Glomerular visceral epithelial cell (primary cell): ENCODE data around the gene KLHDC10.
"Not testable (repeated sequence)": the region's sequence is repeated elsewhere in the genome, so short reads cannot be mapped to it uniquely, and the experiment has no call there.

Source experiments
- DNase-seq: peaks from one replicate; pipeline ENCODE4 v3.0.0-alpha.2; 2016; ENCODE audit errors: extremely low spot score

KLHDC10 gene

DNA sequence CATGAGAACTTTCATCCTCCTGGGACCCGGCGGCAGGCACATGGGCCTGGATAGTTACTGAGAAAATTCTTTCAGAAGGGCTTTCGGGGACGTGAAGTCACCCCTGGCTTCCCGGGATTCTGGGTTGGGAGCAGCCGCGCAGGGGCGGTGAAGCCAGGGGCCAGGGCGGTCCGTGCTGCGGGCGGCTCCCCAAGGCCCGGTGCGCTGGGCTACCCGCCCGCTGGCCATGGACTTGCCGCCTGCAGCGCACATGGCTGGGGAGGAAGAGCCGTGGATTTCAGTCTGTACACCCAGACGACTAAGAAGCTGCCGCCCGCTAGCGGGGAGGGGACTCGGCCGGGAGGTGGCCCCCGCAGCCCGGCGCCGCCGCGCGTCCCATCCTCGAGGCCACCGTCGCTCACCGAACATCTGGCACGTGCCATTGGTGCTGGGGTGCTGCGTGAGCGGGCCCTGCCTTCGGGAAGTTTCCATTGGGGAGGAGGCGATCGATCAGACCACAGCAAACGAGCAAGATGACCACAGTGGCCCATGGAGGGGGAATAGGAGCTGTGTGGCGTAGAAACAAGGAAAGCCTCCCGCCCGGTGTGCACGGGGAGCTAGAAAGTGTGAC, 70.3 kb downstream of the KLHDC10 start:
- DNase-seq, result no peak

GRCh38 chr7:130141161-130141883, 71.0 kb downstream of the KLHDC10 start:
- no peak for DNase-seq

- DNase-seq, result no peak
Observed at GRCh38 chr7:130141884-130142653, 71.7 kb downstream of the KLHDC10 start.

- DNase-seq, result peak; percentile 66
Observed at GRCh38 chr7:130142654-130143333, 72.5 kb downstream of the KLHDC10 start.

- DNase-seq, result no peak
Observed at GRCh38 chr7:130143334-130143732, 73.0 kb downstream of the KLHDC10 start.

GRCh38 chr7:130143986-130144311, 73.6 kb downstream of the KLHDC10 start:
- no peak for DNase-seq

GRCh38 chr7:130144312-130145171, 74.2 kb downstream of the KLHDC10 start:
- peak; percentile 83 for DNase-seq

DNA sequence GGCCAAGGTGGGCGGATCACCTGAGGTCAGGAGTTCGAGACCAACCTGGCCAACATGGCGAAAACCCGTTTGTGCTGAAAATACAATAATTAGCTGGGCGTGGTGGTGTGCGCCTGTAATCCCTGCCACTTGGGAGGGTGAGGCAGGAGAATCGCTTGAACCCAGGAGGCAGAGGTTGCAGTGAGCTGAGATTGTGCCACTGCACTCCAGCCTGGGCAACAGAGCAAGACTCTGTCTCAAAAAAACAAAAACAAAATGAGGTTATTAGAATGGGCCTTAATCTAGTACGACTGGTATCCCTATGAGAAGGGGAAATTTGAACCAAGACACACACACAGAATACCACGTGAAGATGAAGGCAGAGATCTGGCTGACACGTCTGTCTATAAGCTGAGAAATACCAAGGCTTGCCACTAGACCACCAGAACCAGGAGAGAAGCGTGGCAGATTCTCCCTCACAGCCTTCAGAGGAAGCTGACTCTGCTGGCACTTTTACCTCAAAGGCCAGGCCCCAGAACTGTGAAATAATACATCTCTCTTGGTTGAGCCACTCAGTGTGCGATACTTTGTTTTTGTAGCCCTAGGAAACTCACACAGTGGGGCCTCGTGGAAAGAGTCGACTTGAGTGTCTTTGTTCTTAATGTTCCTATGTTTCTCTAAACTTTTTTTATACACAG, 75.2 kb downstream of the KLHDC10 start:
- DNase-seq, result no peak

DNA sequence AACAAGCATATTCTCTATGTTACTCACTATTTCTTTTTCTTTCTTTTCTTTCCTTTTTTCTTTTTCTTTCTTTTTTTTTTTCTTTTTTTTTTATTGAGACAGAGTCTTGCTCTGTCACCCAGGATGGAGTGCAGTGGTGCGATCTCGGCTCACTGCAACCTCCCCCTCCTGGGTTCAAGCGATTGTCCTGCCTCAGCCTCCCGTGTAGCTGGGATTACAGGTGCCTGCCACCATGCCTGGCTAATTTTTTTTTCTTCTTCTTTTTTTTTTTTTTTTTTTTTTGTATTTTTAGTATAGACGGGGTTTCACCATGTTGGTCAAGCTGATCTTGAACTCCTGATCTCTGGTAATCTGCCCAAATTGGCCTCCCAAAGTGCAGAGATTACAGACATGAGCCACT, 75.8 kb downstream of the KLHDC10 start:
- not testable (repeated sequence) for DNase-seq

- no peak for DNase-seq
Observed at GRCh38 chr7:130146693-130147405, 76.5 kb downstream of the KLHDC10 start.

- no peak for DNase-seq
Observed at GRCh38 chr7:130147710-130148325, 77.5 kb downstream of the KLHDC10 start.

- no peak for DNase-seq
Observed at GRCh38 chr7:130148561-130148960, 78.2 kb downstream of the KLHDC10 start.

DNA sequence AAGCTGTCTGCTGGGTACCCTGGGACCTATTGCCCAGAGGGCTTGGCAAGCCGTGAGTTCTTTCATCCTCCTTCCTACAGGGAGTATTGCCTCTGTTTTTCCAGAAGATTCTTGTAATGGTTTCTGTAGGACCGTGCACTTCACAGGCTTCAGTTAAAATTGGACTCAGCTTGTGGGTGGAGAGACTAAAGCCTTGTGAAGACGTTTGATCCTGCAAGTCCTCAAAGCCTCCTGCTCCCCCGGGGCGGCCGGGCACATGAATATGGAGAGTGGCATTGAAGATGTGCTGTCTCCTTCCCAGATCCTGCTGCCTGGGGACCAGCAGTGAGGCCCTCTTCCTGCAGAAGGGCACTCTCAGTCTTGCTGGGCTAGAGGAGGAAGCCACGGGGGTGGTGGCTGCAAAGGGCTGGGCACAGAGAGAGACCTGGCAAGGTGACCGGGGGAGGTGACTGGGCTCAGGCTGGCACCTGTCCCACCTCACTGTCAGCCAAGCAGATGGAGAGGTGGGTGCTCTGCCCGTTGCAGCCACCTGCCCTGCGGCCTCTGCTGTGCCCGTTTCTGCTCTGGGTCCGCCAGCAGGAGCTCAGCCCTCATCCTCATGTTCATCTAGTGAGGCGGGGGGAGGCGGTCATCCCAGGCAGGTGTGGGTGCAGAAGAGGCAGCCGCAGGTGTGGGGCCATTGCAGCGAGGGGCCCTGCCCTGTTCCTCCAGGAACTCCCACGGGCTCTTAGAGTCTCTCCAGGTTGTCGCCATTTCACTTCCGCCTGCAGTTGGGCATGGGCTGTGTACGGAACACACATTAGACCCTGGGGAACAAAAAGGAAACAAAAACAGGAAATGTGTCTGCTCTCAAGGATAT, 79.2 kb downstream of the KLHDC10 start:
- DNase-seq, result no peak

DNA sequence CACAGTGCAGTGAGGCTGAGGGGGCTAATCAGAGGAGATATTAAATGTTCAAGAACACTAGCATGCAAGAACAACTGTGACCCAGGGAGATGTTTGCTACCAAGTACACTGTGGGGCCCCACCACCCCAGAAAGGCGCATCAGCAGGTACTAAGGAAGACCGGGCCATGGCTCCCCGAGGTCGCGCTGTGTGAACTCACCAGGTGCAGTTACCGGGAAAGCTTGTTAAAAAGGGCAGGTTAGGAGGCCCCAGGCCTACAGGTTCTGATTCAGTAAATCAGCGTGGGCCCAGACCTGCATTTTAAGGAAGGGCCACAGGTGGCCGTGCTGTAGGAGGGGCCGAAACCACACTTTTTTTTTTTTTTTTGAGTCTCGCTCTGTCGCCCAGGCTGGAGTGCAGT, 80.3 kb downstream of the KLHDC10 start:
- no peak for DNase-seq

DNA sequence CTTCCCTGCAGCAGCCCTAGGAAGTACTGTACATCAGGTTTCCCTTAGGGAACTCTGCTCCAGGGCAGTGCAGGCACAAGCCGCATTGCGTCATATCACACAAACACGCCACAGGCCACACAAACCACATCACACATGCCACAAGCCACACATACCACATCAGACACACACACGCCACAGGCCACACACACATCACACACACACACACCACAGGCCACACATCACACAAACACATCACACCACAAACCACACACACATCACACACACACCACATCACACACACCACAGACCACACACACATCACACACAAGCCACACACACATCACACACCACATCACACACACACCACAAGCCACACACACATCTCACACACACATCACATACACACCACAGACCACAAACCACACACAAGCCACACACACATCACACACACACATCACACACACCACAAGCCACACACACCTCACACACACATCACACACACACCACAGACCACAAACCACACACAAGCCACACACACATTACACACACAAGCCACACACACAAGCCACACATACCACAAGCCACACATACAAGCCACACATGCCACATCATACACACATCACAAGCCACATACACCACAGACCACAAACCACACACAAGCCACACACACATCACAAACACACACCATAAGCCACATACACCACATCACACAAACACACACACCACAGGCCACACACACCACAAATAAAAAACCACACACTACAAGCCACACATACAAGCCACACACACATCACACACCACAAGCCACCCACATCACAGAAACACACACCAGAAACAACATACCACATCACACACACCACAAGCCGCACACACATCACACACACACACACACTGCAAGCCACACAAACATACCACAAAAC, 81.5 kb downstream of the KLHDC10 start:
- DNase-seq, result peak; percentile 18

DNA sequence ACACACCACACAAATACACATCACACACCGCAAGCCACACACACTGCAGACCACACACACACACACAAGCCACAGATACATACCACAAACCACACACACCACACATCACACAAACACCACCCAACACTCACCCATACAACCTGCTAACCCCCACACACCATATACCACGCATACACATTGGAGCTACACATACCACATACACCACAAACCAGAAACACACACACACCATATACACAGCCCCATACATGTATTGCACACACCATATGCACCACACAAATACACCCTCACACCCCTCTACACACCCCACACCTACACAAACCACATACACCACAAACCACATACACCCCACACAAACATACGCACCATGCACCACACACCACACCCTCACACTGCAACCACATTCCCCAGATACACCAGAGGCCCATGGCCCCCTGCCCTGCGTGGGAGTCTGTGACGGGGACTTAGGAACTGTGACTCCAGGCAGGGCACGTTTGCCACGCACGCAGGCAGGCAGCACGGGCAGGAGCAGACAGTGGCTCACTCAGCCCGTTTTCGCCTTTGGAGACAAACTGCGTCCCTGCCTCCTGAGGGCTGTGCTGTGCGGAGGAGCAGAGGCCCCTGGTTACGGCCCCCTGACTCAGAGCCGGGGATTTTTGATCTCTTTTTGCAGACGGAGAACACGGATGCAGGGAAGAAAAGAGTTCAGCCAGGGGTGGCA, 82.3 kb downstream of the KLHDC10 start:
- DNase-seq, result no peak
